ENCODE data around the gene SPACA5B.
A peak's percentile ranks its signal among the peaks of the same experiment; 100 is the strongest.
"Not testable (repeated sequence)": the region's sequence is repeated elsewhere in the genome, so short reads cannot be mapped to it uniquely, and the experiment has no call there.

SPACA5B gene

DNA sequence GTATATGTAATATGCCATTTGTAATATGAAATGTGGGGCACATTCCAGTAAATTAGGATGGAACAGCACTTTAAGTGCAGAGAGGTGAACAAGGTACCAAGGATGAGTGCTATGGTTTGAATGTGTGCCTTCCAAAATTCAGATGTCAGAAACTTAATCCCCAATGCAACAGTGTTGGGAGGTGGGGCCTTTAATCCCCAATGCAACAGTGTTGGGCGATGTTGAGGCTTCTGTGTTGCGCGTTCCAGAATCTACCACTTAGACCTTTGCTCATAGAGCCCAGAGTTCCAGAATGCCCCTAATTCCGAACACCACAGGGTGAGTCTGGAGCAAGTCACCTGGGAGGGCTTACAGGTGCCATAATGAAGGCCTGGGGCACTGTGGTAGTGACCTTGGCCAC, at the start of gene SPACA5B:
Gene SPACA5B (plus strand): TSS at position 301 of the 400 bp plus-strand sequence. CDS start 62 bp downstream, at position 363.
- not testable (repeated sequence) for DNase-seq (ENCODE audit: low read depth)

DNA sequence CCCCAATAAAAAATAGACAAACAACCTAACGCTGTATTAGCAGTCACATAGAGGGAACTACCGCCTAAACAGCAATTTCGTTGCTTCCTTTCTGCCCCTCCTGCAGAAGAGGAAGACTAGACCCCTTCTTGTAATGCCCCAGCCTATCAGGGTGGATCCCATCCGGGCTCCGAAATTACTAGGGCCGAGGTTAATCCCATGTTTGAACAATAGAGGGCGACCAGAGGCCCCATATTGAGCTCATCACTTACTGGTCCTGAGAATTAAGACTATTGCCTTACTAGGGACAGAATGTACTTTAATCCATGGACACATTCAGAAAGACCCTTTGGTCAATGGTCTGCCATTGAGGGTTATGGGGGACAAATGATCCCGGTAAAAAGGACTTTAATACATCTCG, 47.2 kb upstream of the SPACA5B start:
- peak; percentile 49 for DNase-seq (ENCODE audit: low read depth)

- DNase-seq (ENCODE audit: low read depth): no peak
Measured at GRCh38 chrX:48083706-48084105, 46.7 kb upstream of the SPACA5B start.

DNA sequence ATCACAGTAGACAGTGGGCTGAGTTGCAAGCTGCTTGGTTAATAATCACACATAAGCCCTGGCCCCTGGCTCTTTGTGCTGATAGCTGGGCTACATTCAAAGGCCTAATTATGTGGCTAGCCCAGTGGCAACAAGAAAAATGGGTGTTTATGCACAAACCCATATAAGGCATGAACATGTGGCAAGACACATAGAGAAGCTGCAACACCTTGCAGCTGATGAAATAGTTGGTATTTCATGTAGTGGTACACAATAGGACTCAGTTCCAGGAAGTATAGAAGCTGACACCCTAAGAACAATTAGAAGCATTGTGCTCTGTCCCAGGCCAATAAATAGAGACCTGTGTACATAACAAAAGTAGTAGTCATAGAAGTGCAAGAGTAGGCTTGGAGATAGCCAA, 44.3 kb upstream of the SPACA5B start:
- no peak for DNase-seq (ENCODE audit: low read depth)

- no peak for DNase-seq (ENCODE audit: low read depth)
Measured at GRCh38 chrX:48090123-48090522, 40.3 kb upstream of the SPACA5B start.

GRCh38 chrX:48092558-48092957, 37.9 kb upstream of the SPACA5B start:
- not testable (repeated sequence) for DNase-seq (ENCODE audit: low read depth)

- DNase-seq (ENCODE audit: low read depth): no peak
Measured at GRCh38 chrX:48101443-48101842, 29.0 kb upstream of the SPACA5B start.

- no peak for DNase-seq (ENCODE audit: low read depth)
Measured at GRCh38 chrX:48102874-48103374, 27.5 kb upstream of the SPACA5B start.

DNA sequence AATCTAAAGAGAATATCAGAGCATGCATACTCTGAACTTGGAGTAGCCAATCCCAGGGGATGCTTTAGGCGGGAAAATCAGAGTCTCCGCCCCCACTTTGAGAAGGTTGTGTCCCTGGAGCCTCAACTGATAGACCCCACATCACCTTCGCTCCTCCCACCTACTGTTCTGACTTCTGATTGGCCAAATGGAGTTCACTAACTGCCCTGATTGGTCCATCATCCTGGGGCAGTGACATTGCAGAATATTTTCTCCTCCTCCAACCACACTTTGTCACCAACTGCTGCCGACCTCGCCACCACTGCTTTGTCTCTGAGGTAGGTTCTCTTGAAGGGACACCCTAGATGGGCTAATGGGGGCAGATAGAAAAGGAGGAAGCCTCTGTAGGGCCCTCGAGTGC, 22.7 kb upstream of the SPACA5B start:
- no peak for DNase-seq (ENCODE audit: low read depth)

DNA sequence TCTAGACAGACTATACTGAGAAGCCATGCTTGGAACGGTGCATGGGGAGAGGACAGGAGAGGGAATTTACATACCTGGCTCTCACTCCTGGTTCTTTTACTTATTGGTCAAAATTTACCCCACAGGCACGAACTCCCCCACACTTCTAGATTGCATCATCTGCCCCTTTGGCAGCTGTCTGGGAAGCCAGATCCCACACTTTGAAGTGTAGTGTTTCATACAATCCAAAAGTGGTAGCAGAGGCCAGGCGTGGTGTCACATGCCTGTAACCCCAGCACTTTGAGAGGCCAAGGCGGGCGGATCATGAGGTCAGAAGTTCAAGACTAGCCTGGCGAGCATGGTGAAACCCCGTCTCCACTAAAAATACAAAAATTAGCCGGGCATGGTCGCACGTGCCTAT, 5.1 kb upstream of the SPACA5B start:
- not testable (repeated sequence) for DNase-seq (ENCODE audit: low read depth)

DNA sequence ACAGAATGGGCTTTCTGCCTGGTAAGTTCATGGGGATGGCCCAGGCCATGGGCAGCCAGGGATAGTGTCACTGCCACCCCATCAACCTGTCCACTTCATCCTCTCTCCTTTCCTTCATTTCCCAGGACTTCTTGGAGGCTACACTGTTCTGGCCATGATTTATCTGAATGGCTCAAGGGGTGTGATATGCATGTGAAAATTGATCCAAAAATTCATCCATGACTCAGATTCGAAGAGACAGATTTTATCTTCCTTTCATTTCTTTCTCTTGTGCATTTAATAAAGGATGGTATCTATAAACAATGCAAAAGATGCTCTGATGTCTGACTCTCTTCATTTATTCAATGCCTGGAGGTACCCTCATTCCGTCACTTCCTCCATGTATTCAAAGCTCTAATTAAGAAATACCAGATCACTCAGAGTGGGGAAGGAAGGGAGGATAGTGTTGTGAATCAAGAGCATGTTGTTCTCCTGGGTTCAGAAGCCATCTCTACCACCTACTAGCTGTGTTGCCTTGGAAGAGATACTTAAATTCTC, 1.9 kb downstream of the SPACA5B start:
- DNase-seq (ENCODE audit: low read depth): not testable (repeated sequence)

GRCh38 chrX:48139076-48139475, 8.7 kb downstream of the SPACA5B start:
- DNase-seq (ENCODE audit: low read depth): not testable (repeated sequence)

- not testable (repeated sequence) for DNase-seq (ENCODE audit: low read depth)
Measured at GRCh38 chrX:48141810-48142508, 11.5 kb downstream of the SPACA5B start.

DNA sequence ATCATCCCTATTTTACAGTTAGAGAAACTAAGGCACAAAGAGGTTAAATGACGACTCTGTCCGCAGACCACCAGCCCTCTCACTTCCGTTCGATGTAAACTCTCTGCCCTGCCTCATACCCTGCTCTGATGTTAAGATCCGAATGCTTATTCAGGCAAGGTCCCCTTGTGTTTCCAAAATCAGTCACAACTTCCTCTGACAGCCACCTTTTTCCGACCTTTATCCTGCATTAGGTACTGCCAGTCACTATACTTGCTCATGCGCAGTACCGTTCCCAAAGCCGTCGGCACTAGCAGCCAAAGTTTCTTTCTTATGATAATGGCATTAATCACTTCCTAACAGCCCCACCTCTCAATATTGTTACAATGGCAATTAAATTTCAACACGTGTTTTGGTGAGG, 12.3 kb downstream of the SPACA5B start:
- not testable (repeated sequence) for DNase-seq (ENCODE audit: low read depth)

- DNase-seq (ENCODE audit: low read depth): no peak
Measured at GRCh38 chrX:48153769-48154168, 23.3 kb downstream of the SPACA5B start.

DNA sequence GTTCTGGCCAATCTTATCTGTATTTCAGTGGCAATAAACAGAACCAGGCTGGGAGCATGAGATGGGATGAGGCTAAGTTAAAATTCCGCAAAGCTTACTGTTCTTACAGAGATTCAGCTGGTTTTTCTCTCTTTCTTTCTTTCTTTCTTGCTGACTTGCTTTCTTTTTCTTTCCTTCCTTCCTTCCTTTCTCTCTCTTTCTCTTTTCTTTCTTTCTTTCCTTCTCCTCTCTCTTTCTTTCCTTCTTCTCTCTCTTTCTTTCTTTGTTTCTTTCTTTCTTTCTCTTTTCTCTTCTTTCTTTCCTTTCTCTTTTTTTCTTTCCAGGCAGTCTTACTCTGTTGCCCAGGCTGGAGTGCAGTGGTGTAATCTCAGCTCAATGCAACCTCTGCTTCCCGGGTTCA, 24.4 kb downstream of the SPACA5B start:
- no peak for DNase-seq (ENCODE audit: low read depth)

GRCh38 chrX:48156014-48156413, 25.6 kb downstream of the SPACA5B start:
- DNase-seq (ENCODE audit: low read depth): no peak

DNA sequence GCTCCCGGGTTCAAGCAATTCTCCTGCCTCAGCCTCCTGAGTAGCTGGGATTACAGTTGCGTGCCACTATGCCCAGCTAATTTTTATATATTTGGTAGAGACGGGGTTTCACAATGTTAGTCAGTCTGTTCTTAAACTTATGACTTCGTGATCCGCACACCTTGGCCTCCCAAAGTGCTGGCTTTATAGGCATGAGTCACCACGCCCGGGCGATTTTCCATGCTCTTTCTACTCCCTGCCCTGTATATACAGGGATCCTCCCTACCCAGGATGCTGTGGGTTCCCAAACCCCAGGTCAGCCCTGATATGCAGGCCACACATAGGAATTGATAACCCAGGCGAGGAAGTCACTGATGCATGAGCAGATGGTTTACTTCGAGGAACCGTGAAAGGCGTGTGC, 34.8 kb downstream of the SPACA5B start:
- no peak for DNase-seq (ENCODE audit: low read depth)

- not testable (repeated sequence) for DNase-seq (ENCODE audit: low read depth)
Measured at GRCh38 chrX:48166322-48166721, 35.9 kb downstream of the SPACA5B start.

DNA sequence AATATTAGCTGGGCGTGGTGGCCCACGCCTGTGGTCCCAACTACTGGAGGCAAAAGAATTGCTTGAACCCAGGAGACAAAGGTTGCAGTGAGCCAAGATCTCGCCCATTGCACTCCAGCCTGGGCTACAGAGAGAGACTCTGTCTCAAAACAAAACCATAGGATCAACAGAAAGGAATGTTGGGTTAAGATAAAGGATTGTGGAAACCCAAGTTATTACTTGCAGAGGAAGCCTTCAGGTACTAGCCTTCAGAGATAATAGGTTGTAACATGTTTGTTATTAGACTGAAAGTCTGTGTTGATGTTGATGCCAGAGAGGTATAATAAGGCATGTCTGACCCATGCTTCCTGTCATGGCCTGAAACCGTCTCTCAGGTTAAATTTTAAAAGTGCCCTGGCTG, 49.3 kb downstream of the SPACA5B start:
- DNase-seq (ENCODE audit: low read depth): no peak

DNA sequence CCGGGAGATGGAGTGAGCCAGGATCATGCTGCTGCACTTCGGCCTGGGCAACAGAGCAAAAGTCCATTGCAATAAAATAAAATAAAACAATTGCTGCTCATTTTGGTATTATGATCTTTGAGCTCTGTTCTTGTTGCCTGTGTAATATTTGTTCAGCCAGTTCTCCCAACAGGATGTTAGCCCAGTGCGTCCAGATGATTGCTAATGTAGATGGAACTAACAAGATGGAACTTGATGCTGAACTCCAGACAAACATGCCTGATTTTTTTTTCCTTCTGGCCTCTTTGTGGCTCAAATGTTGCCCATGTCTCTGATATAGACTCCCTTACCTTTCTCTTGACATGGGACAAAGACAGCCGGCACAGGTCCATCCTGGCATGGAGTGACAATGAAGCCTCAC, 50.4 kb downstream of the SPACA5B start:
- no peak for DNase-seq (ENCODE audit: low read depth)

DNA sequence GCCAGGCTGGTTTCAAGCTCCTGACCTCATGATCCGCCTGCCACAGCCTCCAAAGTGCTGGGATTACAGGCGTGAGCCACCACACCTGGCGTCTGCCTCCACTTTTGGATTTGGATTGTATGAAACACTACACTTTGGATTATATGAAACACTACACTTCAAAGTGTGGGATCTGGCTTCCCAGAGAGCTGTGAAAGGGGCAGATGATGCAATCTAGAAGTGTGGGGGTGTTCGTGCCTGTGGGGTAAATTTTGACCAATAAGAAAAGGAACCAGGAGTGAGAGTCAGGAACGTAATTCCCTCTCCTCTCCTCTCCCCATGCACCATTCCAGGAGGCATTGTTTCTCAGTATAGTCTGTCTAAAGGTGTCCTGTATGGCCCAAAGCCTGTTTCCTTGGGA, 51.5 kb downstream of the SPACA5B start:
- DNase-seq (ENCODE audit: low read depth): not testable (repeated sequence)

Measured in EH (cell line).